Kidney epithelial cell (primary cell): Measurements from ENCODE around the gene IFIT2. TPM values are rescaled to one million over a fixed set of nuclear protein-coding genes. Genes with fewer than 3 reads are reported as not detected.

Experiments
- DNase-seq: peaks from one replicate; pipeline ENCODE4 v3.0.0-alpha.2; 2010; ENCODE audit warnings: low read depth
- H3K27me3 ChIP-seq: 2 replicates; pipeline ENCODE4 v1.6.0; 2011; ENCODE audit warnings: low read length; ENCODE audit not compliant: control insufficient read depth, insufficient read depth
- H3K36me3 ChIP-seq: 2 replicates; pipeline ENCODE4 v1.5.1; 2011; ENCODE audit warnings: low read length; ENCODE audit not compliant: control insufficient read depth, insufficient read depth
- H3K4me3 ChIP-seq: 2 replicates; pipeline ENCODE4 v1.5.1; 2011; ENCODE audit warnings: low read depth, mild to moderate bottlenecking, control low read depth, low read length
- total RNA-seq: library from RNA; depleted of rRNA; stranded (reverse); fragments of >200 nt; gene quantifications from 2 replicates; pipeline ENCODE4 v1.2.3, GENCODE V29; 2015
- TF ChIP-seq, protein P1 (sequence below): IDR thresholded peaks from 2 replicates; pipeline ENCODE4 v1.5.1; 2011; ENCODE audit warnings: mild to moderate bottlenecking, moderate library complexity, low read length, control low read depth, inconsistent platforms; ENCODE audit not compliant: insufficient read depth, poor library complexity, severe bottlenecking

IFIT2 gene
- total RNA-seq, 1 donor from 2014 or later = 9.2 TPM

- Histone ChIP-seq H3K36me3 (no peaks in the 10 kb centered on the region), H3K27me3 (no peaks in the 10 kb centered on the region), H3K4me3 (no peak overlapping the region)
- peak; percentile 70 for DNase-seq
- TF ChIP-seq, protein P1, sequence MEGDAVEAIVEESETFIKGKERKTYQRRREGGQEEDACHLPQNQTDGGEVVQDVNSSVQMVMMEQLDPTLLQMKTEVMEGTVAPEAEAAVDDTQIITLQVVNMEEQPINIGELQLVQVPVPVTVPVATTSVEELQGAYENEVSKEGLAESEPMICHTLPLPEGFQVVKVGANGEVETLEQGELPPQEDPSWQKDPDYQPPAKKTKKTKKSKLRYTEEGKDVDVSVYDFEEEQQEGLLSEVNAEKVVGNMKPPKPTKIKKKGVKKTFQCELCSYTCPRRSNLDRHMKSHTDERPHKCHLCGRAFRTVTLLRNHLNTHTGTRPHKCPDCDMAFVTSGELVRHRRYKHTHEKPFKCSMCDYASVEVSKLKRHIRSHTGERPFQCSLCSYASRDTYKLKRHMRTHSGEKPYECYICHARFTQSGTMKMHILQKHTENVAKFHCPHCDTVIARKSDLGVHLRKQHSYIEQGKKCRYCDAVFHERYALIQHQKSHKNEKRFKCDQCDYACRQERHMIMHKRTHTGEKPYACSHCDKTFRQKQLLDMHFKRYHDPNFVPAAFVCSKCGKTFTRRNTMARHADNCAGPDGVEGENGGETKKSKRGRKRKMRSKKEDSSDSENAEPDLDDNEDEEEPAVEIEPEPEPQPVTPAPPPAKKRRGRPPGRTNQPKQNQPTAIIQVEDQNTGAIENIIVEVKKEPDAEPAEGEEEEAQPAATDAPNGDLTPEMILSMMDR = no peak
Measured at GRCh38 chr10:89337484-89337883, 35.6 kb downstream of the IFIT2 start.

DNA sequence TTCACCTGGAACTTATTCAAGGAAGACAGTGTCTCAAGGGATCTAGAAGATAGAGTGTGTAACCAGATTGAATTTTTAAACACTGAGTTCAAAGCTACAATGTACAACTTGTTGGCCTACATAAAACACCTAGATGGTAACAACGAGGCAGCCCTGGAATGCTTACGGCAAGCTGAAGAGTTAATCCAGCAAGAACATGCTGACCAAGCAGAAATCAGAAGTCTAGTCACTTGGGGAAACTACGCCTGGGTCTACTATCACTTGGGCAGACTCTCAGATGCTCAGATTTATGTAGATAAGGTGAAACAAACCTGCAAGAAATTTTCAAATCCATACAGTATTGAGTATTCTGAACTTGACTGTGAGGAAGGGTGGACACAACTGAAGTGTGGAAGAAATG is 36.9 kb downstream of the IFIT2 start:
- DNase-seq = no peak
- Histone ChIP-seq H3K27me3 (no peaks in the 10 kb centered on the region), H3K36me3 (no peaks in the 10 kb centered on the region), H3K4me3 (no peak overlapping the region)
- TF ChIP-seq, protein P1 = no peak

DNA sequence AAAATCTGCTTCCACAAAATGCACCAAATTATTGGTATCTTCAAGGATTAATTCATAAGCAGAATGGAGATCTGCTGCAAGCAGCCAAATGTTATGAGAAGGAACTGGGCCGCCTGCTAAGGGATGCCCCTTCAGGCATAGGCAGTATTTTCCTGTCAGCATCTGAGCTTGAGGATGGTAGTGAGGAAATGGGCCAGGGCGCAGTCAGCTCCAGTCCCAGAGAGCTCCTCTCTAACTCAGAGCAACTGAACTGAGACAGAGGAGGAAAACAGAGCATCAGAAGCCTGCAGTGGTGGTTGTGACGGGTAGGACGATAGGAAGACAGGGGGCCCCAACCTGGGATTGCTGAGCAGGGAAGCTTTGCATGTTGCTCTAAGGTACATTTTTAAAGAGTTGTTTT is 38.0 kb downstream of the IFIT2 start:
- Histone ChIP-seq H3K36me3 (no peaks in the 10 kb centered on the region), H3K4me3 (no peak overlapping the region), H3K27me3 (no peaks in the 10 kb centered on the region)
- TF ChIP-seq, protein P1 = no peak
- no peak for DNase-seq

- TF ChIP-seq, protein P1 = no peak
- H3K36me3 ChIP-seq = no peaks in the 10 kb centered on the region
- H3K4me3 ChIP-seq = no peak overlapping the region
- no peaks in the 10 kb centered on the region for H3K27me3 ChIP-seq
- DNase-seq = no peak
Measured at GRCh38 chr10:89341649-89342048, 39.8 kb downstream of the IFIT2 start.

- DNase-seq = no peak
Measured at GRCh38 chr10:89342206-89342958, 40.5 kb downstream of the IFIT2 start.

More at GRCh38 chr10:89342206-89342958, 40.5 kb downstream of the IFIT2 start:
- TF ChIP-seq, protein P1 = no peak
- H3K36me3 ChIP-seq = no peaks in the 10 kb centered on the region
- H3K4me3 ChIP-seq = no peak overlapping the region
- no peaks in the 10 kb centered on the region for H3K27me3 ChIP-seq
